HG03460 (cell line): ENCODE measurements around the gene FTO.
A peak's percentile ranks its signal among the peaks of the same experiment; 100 is the strongest.
"Not testable (repeated sequence)": the region's sequence is repeated elsewhere in the genome, so short reads cannot be mapped to it uniquely, and the experiment has no call there.

Source experiments
- ATAC-seq: cut with Tn5 transposase; IDR thresholded peaks from one replicate; pipeline ENCODE4 v1.9.1; 2021; ENCODE audit not compliant: unreplicated experiment

FTO gene

DNA sequence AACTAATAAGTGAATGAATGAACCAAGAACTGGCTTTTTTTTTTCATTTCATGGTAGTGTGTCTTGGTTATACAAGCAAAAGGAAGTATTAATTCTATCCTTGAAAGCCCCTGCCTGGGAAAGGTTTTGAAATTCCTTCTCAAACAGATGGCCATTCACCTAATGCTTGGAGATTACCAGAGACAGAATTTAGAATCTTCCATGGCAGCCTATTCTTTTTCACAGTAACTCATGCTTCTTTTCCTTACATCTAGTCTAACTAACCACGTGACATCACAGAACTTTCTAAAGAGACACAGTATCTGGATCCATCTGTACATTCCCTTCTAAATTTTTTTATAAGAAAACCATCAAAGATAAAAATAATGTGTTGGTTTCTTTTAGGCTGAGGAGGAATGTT, 151.6 kb downstream of the FTO start:
- ATAC-seq, result no peak

DNA sequence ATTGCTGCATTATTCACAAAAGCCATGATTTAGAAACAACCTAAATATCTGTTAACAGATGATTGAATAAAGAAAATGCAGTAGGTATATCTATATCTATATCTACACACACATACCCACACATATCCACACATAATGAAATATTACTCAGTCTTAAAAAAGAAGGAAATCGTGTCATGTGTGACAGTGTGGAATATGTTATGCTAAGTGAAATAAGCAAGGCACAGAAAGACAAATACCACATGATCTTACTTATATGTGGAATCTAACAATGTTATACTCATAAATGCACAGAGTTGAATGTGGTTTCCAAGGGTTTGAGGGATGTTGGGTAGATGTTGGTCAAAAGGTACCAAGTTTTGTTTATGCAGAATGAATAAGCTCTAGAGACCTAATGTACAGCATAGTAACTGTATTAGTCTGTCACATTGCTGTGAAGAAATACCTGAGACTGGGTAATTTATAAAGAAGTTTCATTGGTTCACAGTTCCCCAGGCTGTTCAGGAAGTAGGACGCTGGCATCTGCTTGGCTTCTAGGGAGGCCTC, 156.1 kb downstream of the FTO start:
- no peak for ATAC-seq

DNA sequence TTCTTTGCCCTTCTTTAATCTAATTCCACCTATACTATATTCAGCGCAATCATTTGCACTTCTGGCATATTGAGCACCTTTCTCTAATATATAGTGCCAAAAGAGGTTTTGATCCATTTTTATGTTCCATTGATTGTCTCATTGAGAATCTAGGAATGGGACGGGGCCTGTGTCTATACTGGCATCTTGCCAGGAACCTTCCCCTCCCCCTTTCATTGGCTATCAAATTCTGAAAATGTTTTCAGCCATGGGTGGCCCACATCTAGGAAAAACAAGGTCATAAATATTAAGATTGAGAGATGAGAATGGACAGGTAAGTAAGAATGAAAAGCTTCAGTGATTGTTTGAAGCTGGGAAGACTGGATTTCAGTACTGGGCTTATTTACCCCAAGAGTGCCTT, 159.9 kb downstream of the FTO start:
- no peak for ATAC-seq

DNA sequence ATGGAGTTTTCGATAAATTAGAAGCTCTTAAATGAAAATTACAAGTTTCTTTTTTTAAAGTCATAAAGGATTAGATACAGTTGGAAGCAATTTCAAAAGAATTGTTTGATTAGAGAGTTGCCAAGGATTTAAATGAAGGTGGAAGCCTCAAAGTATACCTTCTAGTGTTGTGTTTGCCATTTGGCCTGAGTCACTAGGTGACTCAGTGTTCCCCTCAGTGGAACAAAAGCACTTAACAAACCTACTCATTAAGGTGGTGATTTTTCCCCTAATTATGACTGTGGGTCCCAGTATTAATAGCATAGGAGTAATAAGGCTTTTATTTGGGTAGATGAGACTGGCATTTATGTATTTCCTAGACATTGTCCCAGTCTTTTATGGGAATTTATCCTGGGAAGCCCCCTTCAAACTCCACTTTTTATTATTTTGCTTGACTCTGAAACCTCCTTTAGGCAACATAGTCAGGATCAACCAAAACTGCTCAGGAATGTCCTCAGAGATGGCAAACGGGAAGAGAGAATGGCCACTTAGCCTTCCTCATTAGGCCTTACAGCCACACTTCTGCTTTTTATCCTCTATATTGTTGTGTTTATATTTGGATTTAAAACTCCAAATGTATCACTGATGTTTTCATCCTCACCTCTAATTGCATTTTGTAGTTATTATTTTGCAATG, 161.0 kb downstream of the FTO start:
- peak; percentile 23 for ATAC-seq

DNA sequence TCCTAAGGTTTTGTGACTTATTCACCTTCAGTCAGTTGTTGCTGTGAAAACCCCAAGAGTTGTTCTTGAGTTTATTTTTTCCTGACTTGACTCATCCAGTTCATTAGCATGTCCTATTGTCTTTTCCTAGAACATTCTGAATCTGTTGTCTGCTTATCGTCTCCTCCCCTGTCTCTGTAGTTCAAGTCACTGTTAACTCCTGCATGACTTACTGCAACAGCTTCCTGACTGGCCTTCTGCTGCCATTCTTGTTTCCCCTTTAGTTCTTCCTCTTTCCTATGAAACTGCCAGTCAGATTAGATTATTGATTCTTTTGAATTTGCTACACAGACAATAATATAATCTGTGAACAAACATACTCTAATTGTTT, 161.5 kb downstream of the FTO start:
- peak; percentile 58 for ATAC-seq

DNA sequence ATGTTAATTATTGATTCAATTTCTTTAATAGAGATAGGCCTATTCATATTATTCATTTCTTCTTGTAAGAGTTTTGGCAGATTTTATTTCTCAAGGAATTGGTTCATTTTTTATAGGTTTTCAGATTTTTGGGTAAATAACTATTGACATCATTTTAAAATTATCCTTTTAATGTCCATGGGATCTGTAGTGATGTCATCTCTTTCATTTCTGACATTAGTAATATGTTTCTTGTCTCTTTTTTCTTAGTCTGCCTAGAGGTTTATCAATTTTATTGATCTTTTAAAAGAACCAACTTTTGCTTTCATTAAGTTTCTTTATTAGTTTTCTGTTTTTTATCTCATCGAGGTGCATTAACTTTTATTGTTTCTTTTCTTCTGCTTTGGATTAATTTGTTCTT, 162.6 kb downstream of the FTO start:
- no peak for ATAC-seq

DNA sequence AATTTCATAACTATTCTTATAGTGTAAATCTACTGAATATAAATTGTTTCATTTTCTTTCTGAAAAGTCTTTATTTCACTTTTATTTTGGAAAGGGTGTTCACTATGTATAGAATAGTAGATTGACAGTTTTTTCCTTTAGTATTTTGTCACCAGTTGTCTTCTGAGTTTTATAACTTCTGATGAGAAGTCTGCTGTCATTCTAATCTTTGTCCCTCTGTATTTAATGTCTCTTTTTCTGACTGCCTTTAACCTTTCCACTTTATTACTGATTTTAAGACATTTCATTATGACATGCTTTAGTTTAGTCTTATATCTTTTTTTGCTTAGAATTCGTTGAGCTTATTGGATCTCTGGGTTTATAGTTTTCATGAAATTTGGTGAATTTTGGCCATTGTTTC, 166.9 kb downstream of the FTO start:
- no peak for ATAC-seq

DNA sequence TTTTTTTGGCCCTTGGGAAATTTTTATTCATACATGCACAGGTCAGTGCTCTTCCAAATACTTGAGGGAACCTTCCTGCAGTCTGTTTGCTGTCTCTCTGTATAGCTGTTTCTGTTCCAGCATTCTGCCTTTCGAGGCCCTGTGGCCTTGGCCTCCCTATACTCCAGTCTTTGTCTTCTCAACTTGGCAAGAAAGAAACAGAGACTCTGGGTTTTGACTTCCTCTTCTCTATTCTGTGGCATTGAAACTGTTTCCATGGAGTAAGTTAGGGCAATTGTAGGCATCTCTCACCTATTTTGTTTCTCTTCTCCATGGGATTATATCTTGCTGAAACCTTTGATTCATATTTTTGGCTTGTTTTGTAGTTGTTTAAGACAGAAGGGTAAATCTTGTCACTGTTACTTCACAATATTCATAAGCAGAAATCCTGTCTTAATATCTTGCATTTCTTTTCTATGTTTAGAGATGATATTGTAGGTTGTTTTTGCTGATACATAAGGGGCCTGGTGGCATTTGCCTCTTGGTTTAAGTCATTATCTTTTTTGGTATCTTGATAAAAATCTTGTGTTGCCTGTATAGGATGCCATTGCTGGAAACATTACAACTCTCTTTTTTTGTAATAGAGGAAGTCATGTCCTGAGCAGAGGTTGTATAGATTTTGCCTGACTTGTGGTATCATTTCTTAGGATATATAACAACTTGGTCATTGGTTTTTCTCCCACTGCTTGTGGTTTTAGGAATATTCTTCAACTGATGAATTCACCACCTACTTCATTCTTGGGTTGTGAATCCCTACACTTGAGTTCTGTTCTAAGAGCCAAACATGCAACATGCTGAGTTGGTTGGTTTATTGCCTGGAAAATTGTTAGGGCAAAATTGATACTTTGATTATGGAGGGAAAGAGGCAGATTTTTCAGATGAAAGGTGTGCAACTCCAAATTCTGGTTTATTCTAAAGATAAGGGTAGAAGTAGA, 168.6 kb downstream of the FTO start:
- no peak for ATAC-seq

DNA sequence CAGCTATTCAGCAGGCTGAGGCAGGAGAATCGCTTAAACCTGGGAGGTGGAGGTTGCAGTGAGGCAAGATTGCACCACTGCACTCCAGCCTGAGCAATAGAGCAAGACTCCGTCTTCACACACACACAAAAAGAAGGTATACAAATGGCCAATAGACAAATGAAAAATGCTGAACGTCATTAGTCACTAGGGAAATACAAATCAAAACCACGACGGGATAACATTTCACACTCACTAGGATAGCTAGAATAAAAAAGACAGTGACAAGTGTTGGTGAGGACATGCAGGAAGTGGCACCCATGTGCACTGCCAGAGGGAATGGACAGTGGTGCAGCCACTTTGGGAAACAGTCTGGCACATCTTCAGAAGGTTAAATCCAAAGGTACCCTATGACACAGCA, 172.9 kb downstream of the FTO start:
- no peak for ATAC-seq

DNA sequence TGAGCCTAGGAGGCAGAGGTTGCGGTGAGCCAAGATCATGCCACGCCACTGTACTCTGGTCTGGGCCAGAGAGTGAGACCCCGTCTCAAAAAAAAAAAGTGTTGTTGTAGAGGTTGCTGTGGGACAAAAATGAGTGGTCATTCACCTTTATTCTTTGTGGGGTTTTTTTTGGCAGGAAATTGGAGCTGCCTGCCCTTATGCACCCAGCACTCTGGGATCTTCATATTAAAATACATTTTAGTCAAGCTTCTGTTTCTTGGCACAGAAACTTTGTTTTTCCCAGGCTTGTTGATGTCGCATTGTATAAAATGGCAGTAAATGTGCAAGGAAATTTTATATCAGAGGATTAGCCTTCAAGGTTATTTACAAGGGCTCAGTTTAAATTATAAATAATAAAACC, 174.3 kb downstream of the FTO start:
- no peak for ATAC-seq

DNA sequence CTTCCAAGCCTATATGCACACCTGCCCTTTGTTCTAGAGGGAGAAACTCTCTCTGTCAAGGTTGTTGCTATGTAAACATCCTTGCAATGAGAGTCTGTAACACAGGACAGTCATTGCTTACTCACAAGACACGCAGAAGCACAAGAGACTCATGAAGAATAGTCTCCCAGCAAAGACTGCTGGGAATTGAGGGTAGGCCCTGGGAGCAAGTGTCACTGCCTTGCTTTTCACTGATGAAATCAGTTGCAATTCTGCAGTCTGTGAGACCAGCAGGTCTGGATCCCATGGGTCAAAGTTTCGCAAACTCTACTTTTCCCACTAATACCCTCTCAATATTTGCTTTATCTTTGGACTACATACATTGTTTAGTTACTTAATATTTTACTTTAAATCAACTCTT, 177.4 kb downstream of the FTO start:
- no peak for ATAC-seq

DNA sequence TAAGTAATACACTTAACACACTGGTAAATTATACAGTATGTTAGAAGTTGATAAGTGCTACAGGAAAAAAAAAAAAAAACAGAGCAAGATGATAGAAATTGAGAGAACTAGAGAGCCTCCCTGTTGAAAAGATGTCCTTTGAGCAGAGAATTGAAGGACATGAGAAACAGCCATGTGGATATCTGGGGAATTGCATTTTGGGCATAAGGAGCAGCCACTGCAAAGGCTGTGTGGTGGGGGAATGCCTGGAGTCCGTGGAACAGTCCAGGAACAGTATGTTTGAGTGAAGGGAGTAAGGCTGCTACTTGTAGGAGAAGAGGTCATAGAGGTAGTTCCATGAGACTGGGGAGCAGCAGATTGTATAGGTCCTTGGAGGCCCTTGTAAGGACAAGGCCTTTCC, 178.4 kb downstream of the FTO start:
- no peak for ATAC-seq

DNA sequence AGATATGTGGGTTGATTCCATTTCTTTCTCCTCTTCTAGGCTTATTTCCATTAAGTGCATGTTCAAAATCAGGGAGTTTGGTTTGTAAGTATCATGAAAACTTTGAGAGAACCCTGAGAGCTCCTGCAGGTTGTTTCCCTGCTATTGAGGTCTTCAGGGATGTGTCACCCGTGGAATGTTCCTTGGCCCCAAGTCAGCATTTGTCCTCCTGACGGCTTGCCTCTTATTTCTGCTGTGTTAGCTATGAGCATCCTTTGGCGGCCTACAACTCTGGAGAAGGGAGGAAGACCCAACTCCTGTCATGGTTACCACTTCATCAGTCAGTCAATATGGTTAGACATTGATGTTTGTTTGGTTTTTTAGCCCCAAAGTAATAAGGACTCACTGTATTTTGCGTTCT, 180.8 kb downstream of the FTO start:
- ATAC-seq, result no peak

DNA sequence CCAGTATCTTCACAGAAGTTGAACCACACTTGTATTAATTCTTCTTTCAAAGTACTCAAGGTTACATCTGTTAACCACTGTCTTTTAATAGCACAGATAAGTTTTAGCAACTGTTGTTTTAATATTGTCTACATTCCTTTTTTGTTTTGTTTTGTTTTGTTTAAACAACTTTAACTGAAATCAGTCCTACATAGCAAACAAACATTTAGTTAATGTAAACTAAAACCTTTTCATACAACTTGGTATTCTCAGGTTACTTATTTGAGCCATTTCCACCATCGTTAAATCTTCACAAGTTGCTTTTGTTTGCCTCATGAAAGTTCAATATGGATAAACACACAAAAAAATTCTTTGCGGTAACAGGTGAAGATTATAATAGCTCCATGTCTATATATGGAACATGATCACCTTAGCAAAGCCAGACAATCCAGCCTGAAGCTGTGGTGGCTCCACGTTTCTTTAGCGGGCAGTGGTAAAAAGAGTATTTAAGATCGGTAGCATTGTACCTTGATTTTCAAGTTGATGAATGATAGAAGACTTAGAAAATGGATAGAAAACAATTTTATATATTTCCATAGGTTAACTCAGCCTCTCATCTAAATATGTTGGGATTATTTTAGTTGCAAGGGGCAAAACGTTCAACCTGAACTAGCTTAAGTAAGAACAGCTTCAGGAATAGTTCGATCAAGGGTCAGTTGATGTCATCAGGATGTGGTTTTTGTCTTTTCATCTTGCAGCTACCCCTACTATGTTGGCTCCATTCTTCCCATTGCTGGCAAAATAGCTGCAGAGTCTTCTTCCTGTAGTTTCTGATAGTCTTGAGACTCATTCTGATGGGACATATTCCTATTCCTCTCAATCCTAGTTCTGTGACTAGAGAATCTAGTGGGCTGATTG, 182.8 kb downstream of the FTO start:
- no peak for ATAC-seq

DNA sequence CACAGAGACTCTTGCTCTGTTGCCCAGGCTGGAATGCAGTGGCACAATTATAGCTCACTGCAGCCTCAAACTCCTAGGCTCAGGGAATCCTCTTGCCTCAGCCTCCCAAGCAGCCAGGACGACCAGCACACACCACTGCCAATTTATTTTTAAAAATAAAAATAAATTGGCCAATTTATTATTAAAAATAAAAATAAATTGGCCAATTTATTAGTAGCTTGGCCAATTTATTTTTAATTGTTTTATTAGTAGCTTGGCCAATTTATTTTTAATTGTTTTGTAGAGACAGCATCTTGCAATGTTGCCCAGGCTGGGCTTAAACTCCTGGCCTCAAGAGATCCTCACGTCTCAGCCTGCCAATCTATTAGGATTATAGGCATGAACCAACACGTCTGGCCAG, 184.3 kb downstream of the FTO start:
- no peak for ATAC-seq

DNA sequence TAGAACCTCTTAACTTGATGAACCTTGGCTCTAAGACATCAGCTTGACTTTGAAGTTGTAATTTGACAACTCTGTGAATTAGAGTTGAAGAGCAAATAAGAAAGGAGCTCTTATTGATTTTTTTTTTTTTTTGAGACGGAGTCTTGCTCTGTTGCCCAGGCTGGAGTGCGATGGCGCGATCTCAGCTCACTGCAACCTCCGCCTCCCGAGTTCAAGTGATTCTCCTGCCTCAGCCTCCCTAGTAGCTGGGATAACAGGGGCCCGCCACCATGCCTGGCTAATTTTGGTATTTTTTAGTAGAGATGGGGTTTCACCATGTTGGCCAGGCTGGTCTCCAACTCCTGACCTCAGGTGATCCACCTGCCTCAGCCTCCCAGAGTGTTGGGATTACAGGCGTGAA, 186.9 kb downstream of the FTO start:
- not testable (repeated sequence) for ATAC-seq

DNA sequence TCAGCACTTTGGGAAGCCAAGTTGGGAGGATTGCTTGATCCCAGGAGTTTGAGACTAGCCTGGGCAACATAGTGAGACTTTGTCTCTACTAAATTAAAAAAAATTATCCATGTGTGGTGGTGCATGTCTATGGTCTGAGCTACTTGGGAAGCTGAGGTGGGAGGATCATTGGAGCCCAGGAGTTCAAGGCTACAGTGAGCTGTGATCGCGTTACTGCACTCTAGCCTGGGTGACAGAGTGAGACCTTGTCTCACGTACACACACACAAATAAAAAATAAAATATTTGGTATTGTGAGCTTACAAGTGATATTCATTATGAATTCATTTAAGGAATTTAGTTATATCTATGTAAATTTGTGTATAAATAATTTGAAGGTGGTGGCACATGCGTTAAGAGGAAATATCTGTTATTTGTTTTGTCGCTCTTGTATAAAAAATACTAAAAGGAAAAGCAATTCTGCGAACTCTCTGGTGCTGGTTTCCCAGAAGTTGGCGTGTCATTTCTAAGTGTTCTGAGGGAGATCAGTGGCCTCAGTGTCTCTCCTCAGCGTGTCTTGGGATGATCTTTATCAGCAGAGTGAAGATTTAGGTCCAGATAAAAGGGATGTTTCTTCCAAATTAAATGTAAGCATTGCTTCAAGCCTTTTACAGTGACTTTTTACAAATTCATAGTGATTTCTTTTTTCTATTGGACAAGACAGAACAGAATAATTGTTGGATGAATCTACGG, 187.6 kb downstream of the FTO start:
- ATAC-seq, result no peak

DNA sequence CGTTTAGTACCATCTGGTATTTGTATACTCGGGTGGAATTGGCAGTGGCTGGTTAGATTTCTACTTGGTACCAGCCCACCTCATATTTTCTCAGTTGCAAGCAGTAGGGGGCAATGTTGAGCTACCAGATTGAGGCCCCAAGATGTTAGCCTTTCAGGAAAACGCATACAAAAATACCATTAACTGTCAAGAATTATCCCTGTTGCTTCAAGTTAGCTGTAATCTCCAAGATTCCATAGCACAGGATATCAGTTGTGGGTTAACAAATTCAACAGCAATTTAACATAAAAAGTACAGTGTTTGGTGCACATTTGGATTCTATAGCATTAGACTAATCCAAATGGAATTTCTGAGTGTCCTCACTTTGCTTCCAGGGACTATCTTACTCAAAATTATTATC, 188.2 kb downstream of the FTO start:
- no peak for ATAC-seq

DNA sequence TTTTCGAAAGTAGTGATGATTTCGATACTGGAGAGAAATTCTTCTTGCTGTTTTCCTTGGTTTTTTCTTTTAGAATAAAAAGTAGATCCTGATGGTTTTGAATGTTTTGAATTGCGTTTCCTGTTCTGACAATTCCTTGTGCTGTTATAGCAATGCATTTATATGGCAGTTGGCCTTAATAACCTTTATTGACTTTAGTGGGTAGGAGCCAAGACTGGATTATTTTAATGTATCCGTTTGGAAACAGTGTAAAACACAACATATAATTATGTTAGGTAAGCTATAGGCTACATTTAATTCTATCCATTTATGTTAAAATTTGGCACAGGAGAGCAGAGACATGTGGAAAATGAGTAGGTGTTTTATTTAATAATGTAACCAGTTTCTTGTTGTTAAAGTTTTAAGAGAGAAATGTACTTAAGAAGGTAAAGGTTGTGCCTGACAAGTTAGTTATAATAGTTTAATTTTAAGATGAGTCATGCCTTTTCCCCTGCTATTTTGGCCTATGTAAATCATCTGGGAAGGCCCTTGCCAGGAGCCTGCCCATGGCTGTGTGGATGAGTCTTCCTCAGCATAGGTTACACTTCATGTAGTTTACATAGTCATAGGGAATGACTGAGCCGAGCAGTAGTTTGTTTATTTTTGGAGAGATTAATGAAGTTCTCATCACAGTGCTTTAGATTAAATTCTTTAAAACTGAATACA, 189.9 kb downstream of the FTO start:
- ATAC-seq, result no peak

DNA sequence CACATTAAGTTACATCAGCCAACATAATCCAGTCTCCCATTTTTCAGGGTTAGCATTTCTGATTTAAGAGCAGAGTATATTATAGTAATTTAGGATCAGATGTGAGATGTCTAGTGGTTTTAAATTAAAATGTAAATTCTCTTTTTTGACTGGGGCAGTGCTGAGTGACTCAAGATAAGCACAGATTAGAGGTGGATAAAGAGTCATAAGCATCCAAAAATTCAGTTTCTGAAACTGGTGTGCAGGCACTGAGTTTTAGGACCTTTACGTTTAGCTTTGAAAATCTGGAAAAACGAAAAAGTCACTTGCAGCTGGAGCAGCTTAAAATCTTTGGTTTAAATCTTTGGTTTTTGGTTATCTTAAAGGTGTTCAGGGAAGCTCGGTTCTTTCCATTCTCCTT, 190.7 kb downstream of the FTO start:
- no peak for ATAC-seq
